ENCODE results near the gene CDHR3. TPM values are rescaled to one million over a fixed set of nuclear protein-coding genes. Genes with fewer than 3 reads are reported as not detected.

CDHR3 gene
- total RNA-seq, 2 donors from 2014 or later, result 2.2 to 3.9 TPM

DNA sequence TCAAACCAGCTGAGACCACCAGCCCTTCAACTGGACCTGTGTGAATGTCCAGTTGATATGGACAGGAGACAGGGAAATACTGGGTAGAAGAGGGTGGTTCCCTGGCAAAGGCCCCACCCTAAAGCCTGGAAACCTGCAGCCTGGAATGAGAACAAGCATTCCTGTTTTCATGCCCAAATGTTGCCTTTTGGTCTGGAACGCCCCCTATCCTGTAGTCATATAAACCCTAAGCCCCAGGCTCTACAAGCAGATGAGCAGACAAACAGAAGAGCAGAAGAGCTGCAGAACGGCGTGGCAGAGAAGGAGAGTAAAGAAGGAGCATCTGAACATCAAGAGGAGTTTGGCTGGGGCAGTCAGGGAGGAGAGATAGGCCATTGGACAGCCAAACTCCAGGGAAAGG, 110.6 kb downstream of the CDHR3 start:
- intact Hi-C loops (cut with DNase I), result no loop called here
- TF ChIP-seq POLR2AphosphoS5 (IDR thresholded peaks at IDR 0.05) (no peak), CTCF (IDR thresholded peaks at IDR 0.05) (no peak), POLR2A (IDR thresholded peaks at IDR 0.05) (no peak)
- no peaks in the 10 kb centered on the region for H3K9me3 ChIP-seq
- no peak overlapping the region for H3K4me3 ChIP-seq
- peaks cover 4% of the 10 kb centered on the region for H3K4me1 ChIP-seq (replicated peaks)
- H3K27ac ChIP-seq, result no peak overlapping the region
- no peaks in the 10 kb centered on the region for H3K27me3 ChIP-seq (replicated peaks; ENCODE audit: insufficient read depth)
- DNase-seq (ENCODE audit: low spot score), result no peak
- no peaks in the 10 kb centered on the region for H3K36me3 ChIP-seq
- WGBS, result 69% methylated on average over 3 of the region's 3 CpGs

DNA sequence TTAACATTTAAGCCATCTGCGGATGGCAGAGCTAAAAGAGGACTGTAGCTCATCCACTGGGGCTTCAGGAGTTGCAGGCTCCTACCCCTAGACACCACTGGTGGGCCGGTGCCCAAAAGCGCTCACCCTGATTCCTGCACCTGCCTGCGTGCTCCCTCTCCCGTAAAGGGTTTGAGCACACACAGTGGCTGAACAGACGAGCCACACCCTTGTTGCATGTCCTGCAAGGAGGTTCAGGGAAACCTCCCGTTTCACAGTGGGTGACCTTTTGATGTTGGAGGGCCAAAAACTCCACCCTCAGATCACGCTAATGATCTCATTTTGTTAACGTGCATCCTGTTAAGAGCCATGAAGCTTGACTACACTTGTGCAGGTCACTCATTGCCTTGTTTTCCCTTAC, 111.2 kb downstream of the CDHR3 start:
- Histone ChIP-seq H3K27me3 (replicated peaks; ENCODE audit: insufficient read depth) (no peaks in the 10 kb centered on the region), H3K36me3 (no peaks in the 10 kb centered on the region), H3K4me1 (replicated peaks) (peaks cover 4% of the 10 kb centered on the region), H3K4me3 (no peak overlapping the region), H3K9me3 (no peaks in the 10 kb centered on the region), H3K27ac (no peak overlapping the region)
- no peak for TF ChIP-seq CTCF (IDR thresholded peaks at IDR 0.05)
- TF ChIP-seq POLR2A (IDR thresholded peaks at IDR 0.05), result no peak
- no peak for TF ChIP-seq POLR2AphosphoS5 (IDR thresholded peaks at IDR 0.05)
- intact Hi-C loops (cut with DNase I), result no loop called here
- no peak for DNase-seq (ENCODE audit: low spot score)
- 90% methylated on average over 9 of the region's 9 CpGs for WGBS

DNA sequence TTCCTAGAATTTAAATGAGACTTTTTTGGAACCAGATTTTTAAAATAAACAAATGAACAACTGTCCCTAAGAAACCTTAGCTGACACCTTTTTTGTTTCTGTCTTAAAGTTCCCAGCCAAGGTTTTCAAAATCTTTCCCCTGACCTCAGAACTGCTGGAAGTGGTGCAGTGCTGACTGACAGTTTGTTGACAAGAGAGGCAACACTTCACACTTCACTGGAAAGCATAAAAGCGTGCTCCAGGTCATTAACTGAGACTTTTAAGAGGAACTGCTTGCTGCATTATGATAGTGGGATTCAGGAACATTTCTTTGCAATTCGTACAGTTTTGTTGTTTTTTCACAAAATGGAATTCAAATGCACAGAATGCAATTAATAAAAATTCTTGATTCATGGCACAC, 112.9 kb downstream of the CDHR3 start:
- Histone ChIP-seq H3K36me3 (no peaks in the 10 kb centered on the region), H3K9me3 (no peaks in the 10 kb centered on the region), H3K27ac (no peak overlapping the region), H3K27me3 (replicated peaks; ENCODE audit: insufficient read depth) (no peaks in the 10 kb centered on the region), H3K4me1 (replicated peaks) (peaks cover 4% of the 10 kb centered on the region), H3K4me3 (no peak overlapping the region)
- WGBS, result 21% methylated on average over 2 of the region's 2 CpGs
- TF ChIP-seq CTCF (IDR thresholded peaks at IDR 0.05) (no peak), POLR2AphosphoS5 (IDR thresholded peaks at IDR 0.05) (no peak), POLR2A (IDR thresholded peaks at IDR 0.05) (no peak)
- intact Hi-C loops (cut with DNase I), result no loop called here
- DNase-seq (ENCODE audit: low spot score), result no peak

DNA sequence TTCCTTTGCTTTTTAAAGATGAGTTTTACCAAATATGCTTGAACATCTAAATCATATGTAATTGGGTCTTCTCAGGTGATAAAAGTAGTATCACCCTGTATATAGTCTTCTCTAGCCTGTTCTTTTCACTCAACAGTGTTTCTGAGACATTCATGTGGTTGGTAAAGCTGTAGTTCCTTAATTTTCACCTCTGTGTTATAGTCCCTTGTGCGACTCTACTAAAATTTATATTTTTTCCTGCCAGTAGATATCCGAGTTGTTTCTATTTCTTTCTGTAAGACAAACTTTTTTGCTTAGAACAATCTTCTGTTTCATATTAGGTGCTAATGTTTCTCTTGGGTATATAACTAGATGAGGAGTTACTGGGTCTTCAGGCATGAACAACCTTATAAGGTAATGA, 113.5 kb downstream of the CDHR3 start:
- Histone ChIP-seq H3K27ac (no peak overlapping the region), H3K9me3 (no peaks in the 10 kb centered on the region), H3K27me3 (replicated peaks; ENCODE audit: insufficient read depth) (no peaks in the 10 kb centered on the region), H3K36me3 (no peaks in the 10 kb centered on the region), H3K4me3 (no peak overlapping the region), H3K4me1 (replicated peaks) (peaks cover 4% of the 10 kb centered on the region)
- DNase-seq (ENCODE audit: low spot score), result no peak
- WGBS, result 89% methylated on average over 2 of the region's 2 CpGs
- TF ChIP-seq POLR2A (IDR thresholded peaks at IDR 0.05) (no peak), POLR2AphosphoS5 (IDR thresholded peaks at IDR 0.05) (no peak), CTCF (IDR thresholded peaks at IDR 0.05) (no peak)
- intact Hi-C loops (cut with DNase I), result no loop called here

DNA sequence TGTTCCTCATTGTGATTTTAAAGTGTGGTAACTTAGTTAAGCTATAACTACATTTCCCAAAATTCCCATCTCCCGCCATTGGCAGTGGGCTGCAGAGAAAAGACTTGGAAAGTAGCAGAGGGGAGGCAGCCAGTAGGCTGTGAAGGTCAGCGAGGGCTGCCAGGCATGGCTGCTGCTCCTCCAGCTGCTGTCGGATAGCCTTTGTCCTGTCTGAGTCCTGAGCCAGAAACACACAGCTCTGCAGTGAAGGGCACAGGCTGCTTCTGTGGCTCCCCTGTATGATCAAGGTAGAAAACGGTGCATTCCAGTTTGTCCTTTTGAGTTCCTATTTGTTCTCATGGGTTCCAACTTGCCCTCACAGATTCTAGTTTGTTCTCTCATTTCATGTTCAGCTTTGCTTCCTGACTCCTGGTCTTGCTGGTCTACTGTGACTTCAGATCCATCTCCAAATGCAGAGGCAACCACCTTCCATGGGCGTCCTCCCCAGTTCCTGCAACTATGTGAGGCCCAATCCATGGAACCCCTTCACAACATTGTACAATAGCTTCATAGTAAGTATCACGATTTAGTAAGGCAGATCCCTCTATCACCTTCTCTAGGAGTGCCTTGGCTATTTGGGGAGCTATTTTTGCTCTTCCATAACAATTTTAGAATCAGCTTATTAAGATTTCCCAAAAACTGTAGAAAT, 117.4 kb downstream of the CDHR3 start:
- H3K4me1 ChIP-seq (replicated peaks), result no peaks in the 10 kb centered on the region
- no peaks in the 10 kb centered on the region for H3K9me3 ChIP-seq
- no peak overlapping the region for H3K4me3 ChIP-seq
- DNase-seq (ENCODE audit: low spot score), result no peak
- TF ChIP-seq POLR2AphosphoS5 (IDR thresholded peaks at IDR 0.05) (no peak), POLR2A (IDR thresholded peaks at IDR 0.05) (no peak), CTCF (IDR thresholded peaks at IDR 0.05) (no peak)
- no peaks in the 10 kb centered on the region for H3K27me3 ChIP-seq (replicated peaks; ENCODE audit: insufficient read depth)
- no peak overlapping the region for H3K27ac ChIP-seq
- no peaks in the 10 kb centered on the region for H3K36me3 ChIP-seq
- WGBS, result 94% methylated on average over 6 of the region's 6 CpGs
- intact Hi-C loops (cut with DNase I), result no loop called here

All from prostate gland (tissue), 2 donors.